A673 (cell line): ENCODE data around the gene GCC2.

Experiments
- CTCF ChIP-seq: fragments of 300-800, 200-600 bp; sonication (generic); conservative IDR thresholded peaks from 2 replicates; pipeline ENCODE4 v1.5.1; 2017; ENCODE audit warnings: low read depth, mild to moderate bottlenecking, antibody characterized with exemption, low read length, moderate library complexity, mixed read lengths
- EZH2 ChIP-seq: fragments of 200-600 bp; sonication (generic); IDR thresholded peaks from 2 replicates; pipeline ENCODE4 v1.6.1; 2017; ENCODE audit warnings: borderline replicate concordance, low read depth, mild to moderate bottlenecking, mixed read lengths, antibody characterized with exemption, low read length; ENCODE audit not compliant: poor library complexity, severe bottlenecking

GRCh38 chr2:108492364-108492763 is 43.4 kb downstream of the GCC2 start:
- TF ChIP-seq CTCF (no peak), EZH2 (no peak)
